HG02973 (cell line): ENCODE measurements around the gene CADPS2.

Experiments used
- ATAC-seq: cut with Tn5 transposase; IDR thresholded peaks from one replicate; pipeline ENCODE4 v1.9.1; 2021; ENCODE audit warnings: moderate library complexity; ENCODE audit not compliant: unreplicated experiment

CADPS2 gene

DNA sequence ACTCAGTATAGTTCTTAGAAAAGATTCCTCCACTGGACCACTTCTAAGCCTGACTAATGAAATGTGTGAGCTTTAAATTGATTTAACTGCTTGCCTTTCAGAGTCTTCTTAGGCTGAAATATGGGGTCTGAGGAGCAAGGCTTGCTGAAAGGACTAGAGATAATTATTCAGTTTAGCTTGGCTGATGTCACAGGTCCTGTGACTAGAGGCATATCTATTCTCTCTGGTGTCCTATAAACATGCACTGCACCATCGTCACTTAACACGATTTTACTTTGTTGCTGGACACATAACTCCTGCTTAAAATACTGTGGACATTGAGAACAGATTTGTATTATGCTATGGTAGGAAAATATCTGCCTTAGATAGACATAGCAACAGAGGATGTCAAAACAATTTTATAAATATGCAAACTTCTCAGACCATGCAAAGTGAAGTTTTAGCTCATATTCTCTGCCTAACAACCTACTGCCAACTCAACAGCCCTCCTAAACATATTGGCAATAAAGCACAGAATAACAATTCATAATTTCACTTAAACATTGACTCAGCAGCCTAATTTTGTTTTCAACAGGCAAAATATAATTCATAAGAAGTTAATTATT, 267.6 kb downstream of the CADPS2 start:
- ATAC-seq, result no peak

- no peak for ATAC-seq
These were observed 269.3 kb downstream of the CADPS2 start for GRCh38 chr7:122616951-122617350.

DNA sequence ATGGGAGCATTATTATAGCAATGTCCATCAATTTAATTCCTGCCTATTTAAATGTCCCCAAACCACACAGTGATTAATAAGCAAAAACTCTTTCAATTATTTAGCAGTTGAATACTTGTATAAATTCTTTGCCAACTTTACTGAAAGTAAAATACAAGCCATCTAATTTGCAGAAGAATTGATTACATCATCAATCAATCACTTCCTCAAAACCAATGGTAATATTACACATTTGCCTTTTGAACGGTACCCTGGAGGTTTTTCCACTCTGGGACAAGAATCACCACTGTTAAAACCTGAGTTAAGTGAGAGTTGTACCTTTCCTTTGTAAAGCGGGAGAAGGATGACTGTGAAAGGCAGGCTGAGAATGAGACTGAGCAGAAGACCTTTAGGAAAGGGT, 280.3 kb downstream of the CADPS2 start:
- ATAC-seq, result no peak

GRCh38 chr7:122604251-122604650, 282.0 kb downstream of the CADPS2 start:
- no peak for ATAC-seq

DNA sequence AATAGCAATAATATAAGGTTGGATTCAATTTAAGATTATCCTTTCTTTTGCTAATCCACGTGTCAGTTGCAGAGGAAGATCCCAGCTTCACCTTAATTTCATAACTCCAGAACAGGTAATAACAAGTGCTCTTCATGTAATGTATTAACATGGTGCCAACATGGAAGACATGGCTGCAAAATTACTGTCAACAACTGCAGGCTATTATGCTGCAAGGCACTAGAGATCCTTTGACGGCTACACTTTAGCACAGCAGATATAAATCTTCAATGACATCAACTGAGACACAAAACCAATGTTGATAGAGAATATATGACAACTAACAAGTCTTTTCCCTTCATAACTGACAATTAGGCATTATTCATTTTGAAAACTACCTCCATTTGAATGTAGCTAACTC, 283.5 kb downstream of the CADPS2 start:
- ATAC-seq, result no peak

- ATAC-seq, result no peak
These were observed 285.6 kb downstream of the CADPS2 start for GRCh38 chr7:122600630-122601029.

DNA sequence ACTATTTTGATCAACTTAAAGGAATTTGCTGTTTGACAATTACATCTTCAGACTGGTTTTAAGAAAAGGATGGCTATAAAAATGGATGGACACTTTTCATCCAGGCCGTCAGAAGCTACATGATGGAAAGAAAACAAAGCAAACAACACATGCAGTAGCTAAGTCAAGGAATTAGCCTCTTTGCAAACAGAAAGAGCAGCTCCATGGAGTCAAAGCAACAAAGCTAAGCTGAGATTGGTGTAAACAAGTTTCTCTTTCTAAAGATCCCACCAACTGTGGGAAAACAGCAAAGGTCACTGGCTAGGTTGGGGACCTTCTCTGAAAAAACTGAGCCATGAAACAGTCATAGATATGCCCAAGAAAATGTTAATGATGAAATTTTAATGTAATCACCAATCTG, 286.2 kb downstream of the CADPS2 start:
- no peak for ATAC-seq

DNA sequence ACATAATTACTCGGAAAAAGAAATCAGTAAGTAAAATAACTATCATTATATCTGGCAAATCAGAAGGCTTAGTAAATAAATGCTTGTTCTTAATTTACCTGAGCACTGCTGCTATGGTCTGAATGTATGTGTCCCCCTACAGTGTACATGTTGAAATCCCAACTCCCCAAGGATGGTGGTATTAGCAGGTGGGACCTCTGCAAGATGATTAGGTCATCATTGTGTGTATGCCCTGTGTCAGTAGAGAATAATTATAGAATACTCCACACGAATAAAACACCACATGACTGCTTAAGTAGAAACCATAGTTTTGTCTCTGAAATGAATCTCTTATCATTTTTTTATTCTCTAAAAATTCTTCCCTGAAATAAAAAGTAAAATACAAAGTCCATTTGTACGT, 289.0 kb downstream of the CADPS2 start:
- ATAC-seq, result no peak

- no peak for ATAC-seq
These were observed 290.4 kb downstream of the CADPS2 start for GRCh38 chr7:122595885-122596284.

- no peak for ATAC-seq
These were observed 297.6 kb downstream of the CADPS2 start for GRCh38 chr7:122588621-122589020.

- no peak for ATAC-seq
These were observed 301.5 kb downstream of the CADPS2 start for GRCh38 chr7:122584676-122585251.

GRCh38 chr7:122578350-122578749, 307.9 kb downstream of the CADPS2 start:
- ATAC-seq, result no peak

DNA sequence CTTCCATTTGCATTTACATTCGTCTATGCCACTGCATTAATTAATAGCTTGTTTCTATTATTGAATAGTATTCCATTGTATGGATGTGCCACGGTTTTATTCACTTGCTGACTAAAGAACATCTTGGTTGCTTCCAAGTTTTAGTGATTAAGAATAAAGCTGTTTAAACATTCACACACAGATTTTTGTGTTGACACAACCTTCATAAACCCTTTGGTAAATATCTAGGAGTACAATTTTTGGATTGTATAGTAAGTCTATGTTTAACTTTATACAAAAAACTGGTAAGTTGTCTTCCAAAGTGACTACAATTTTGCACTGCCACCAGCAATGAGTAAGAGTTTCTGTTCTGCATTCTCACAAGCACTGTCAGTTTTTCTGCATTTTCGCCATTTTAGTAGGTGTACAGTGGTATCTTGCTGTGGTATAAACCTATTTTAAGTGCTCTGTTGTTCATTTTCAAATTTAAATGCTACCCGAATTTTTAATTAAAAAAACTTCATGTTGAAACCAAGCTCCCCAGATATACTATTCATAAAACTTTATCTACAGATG, 308.7 kb downstream of the CADPS2 start:
- no peak for ATAC-seq

- ATAC-seq, result no peak
These were observed 313.6 kb downstream of the CADPS2 start for GRCh38 chr7:122572706-122573105.

DNA sequence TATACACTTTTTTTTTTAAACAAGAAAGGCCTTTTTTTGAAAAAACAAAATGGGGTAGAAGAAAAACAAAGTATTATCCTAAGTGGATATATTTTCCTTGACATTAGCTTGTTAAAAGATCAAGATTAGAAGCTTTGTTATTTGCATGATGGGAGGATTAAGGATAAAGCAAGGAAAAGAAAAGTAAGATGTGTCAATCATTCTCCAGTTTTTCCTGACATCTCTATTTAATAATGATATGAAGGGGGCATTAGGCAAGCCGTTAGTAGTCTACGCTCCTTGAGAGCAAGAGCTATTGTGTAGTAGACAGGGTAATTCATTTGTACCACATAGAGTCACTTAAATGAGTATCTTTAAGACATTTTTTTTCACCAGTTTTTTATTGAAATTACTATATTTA, 324.9 kb downstream of the CADPS2 start:
- ATAC-seq, result no peak

- ATAC-seq, result no peak
These were observed 329.3 kb downstream of the CADPS2 start for GRCh38 chr7:122556873-122557542.

DNA sequence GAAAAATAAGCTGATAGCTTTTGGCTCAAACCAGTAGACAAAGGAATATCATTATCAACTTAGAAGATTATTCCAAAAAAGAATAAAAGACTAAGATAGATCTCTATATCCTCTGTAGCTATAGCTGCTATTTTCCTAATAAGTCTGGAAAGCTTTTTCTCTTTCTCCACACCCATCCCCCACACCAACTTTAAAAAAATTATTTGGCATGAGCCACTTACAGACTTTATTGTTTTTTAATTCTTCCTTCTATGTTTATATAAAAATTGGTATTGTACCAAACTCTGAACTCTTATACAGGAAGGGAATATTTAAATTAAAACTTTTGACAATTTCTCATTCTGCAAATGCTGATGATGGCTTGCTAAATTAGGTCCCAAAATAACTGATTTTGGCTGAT, 330.0 kb downstream of the CADPS2 start:
- ATAC-seq, result no peak

GRCh38 chr7:122553761-122554160, 332.5 kb downstream of the CADPS2 start:
- ATAC-seq, result no peak

DNA sequence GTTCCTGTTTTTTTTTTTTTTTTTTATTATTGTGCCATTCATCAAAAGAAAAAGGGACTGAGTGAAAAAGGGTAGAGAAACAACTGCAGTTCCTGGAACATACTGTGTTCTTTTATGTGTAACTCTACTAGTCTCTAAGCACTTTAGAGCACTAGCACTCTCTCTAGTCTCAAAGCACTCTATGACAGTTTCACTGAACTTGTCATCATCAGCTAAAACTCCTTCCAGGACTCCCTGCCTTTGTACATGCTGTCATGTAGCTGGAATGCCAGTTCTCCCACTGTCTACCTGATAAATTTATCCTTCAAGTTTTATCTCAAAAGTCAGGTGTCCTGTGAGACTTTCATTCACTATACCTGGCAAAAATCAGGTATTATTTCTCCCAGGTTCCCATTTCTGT, 333.5 kb downstream of the CADPS2 start:
- no peak for ATAC-seq

DNA sequence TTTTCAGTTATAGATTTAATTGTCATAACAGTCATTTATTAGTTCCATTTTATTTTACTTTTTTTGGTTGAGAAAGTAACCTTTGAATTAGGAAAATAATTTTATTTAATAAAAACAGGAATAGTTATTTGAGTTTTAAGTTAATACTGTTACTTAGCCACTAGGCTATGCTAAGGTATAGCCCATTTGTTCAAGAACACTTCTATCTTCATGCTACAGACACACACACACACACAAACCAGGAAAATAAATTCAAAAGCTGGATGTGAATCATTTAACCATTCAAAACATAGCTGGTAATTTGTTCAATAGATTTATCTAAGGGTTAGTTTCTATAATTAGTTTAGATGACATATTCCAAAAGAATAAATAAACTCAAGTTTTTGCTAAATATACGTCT, 335.7 kb downstream of the CADPS2 start:
- no peak for ATAC-seq

GRCh38 chr7:122549578-122549977, 336.7 kb downstream of the CADPS2 start:
- no peak for ATAC-seq

- ATAC-seq, result no peak
These were observed 339.8 kb downstream of the CADPS2 start for GRCh38 chr7:122546496-122546895.
